Endothelial cell of umbilical vein (primary cell): ENCODE results near the gene NKD2. TPM values are rescaled to one million over a fixed set of nuclear protein-coding genes. Genes with fewer than 3 reads are reported as not detected.

Experiments used
- BruUV-seq: library from RNA; stranded (reverse); fragments of 400-500 nt; replicated peaks from 2 replicates; lab custom pipeline; 2021; lab: Mats Ljungman, UMichigan
- CTCF ChIA-PET: fragments of 300-600, 350-600 bp; sonication (Branson Sonifier 250); formaldehyde crosslinking; loops from one replicate; lab custom pipeline; 2021; ENCODE audit warnings: antibody characterized with exemption, inconsistent platforms; lab: Charles Lee
- POLR2A ChIA-PET: fragments of 300-600, 350-600 bp; sonication (Branson Sonifier 250); formaldehyde crosslinking; loops from one replicate; lab custom pipeline; 2021; ENCODE audit warnings: antibody characterized with exemption, inconsistent platforms; lab: Charles Lee
- DNase-seq: peaks from one replicate; pipeline ENCODE4 v3.0.0-alpha.2; 2011; ENCODE audit warnings: low read depth, low spot score
- FAIRE-seq: peaks from 2 replicates; lab custom pipeline; 2011; peaks lifted over from hg19 to GRCh38; lab: Jason Lieb, UNC
- H2AFZ ChIP-seq: 2 replicates; pipeline ENCODE4 v1.6.0; 2012; ENCODE audit warnings: low read depth, low read length, control low read depth, inconsistent platforms
- H3K27ac ChIP-seq: 2 replicates; pipeline ENCODE4 v1.5.1; 2011; ENCODE audit warnings: low read depth, mild to moderate bottlenecking, control low read depth, low read length, moderate library complexity; ENCODE audit not compliant: insufficient read depth
- H3K27me3 ChIP-seq, 2 experiments: 2 replicates each; pipeline versions ENCODE4 v1.6.0 to v1.6.1; 2011; ENCODE audit warnings: low read length in 2 of 2, mixed read lengths in 1 of 2; ENCODE audit not compliant: control insufficient read depth in 2 of 2, insufficient read depth in 2 of 2
- H3K36me3 ChIP-seq, 2 experiments: 2 replicates in 1 of 2; 3 replicates in 1 of 2; pipeline ENCODE4 v1.5.1; 2011; ENCODE audit warnings: low read length in 2 of 2, mild to moderate bottlenecking in 1 of 2, moderate library complexity in 1 of 2; ENCODE audit not compliant: control insufficient read depth in 2 of 2, insufficient read depth in 2 of 2; ENCODE audit errors: extremely low read depth in 1 of 2
- H3K4me1 ChIP-seq: 3 replicates; pipeline ENCODE4 v1.5.1; 2011; ENCODE audit warnings: mild to moderate bottlenecking, low read length; ENCODE audit not compliant: control insufficient read depth, insufficient read depth; ENCODE audit errors: extremely low read depth
- H3K4me2 ChIP-seq: 2 replicates; pipeline ENCODE4 v1.6.1; 2011; ENCODE audit warnings: low read length, control low read depth, mixed read lengths; ENCODE audit not compliant: insufficient read depth
- H3K4me3 ChIP-seq, 3 experiments: fragments of 200-600 bp in 1 of 3; sonication (generic), shearing (Covaris generic) in 1 of 3; replicated peaks in 1 of 3; 2 replicates each; pipeline ENCODE4 v1.5.1; 2011 to 2016; ENCODE audit warnings: control low read depth in 3 of 3, low read length in 3 of 3, mild to moderate bottlenecking in 2 of 3, inconsistent platforms in 1 of 3, low read depth in 1 of 3, moderate library complexity in 1 of 3; ENCODE audit not compliant: insufficient read depth in 1 of 3
- H3K79me2 ChIP-seq: 2 replicates; pipeline ENCODE4 v1.6.0; 2012; ENCODE audit warnings: low read length, inconsistent platforms; ENCODE audit not compliant: control insufficient read depth, insufficient read depth
- H3K9ac ChIP-seq: replicated peaks from 2 replicates; pipeline ENCODE3; 2011; ENCODE audit warnings: low read length, control low read depth; ENCODE audit not compliant: insufficient read depth; ENCODE audit errors: extremely low read depth
- H3K9me1 ChIP-seq: replicated peaks from 3 replicates; pipeline ENCODE4 v1.6.0; 2011; ENCODE audit warnings: mild to moderate bottlenecking, low read length; ENCODE audit not compliant: control insufficient read depth, insufficient read depth; ENCODE audit errors: extremely low read depth
- H3K9me3 ChIP-seq: replicated peaks from 2 replicates; pipeline ENCODE4 v1.5.1; 2012; ENCODE audit warnings: low read length, inconsistent platforms; ENCODE audit not compliant: control insufficient read depth, insufficient read depth
- H4K20me1 ChIP-seq: replicated peaks from 2 replicates; pipeline ENCODE3; 2011; ENCODE audit warnings: mild to moderate bottlenecking, low read length; ENCODE audit not compliant: control insufficient read depth, insufficient read depth; ENCODE audit errors: extremely low read depth
- EZH2 ChIP-seq: IDR thresholded peaks from 2 replicates; pipeline ENCODE4 v1.6.1; 2012; ENCODE audit warnings: borderline replicate concordance, low read depth, mild to moderate bottlenecking, moderate library complexity, low read length, inconsistent platforms; ENCODE audit not compliant: severe bottlenecking
- FOS ChIP-seq: IDR thresholded peaks from 2 replicates; pipeline ENCODE4 v1.6.1; 2011; ENCODE audit warnings: mild to moderate bottlenecking, low read length, moderate library complexity, borderline replicate concordance; ENCODE audit not compliant: insufficient read depth
- GATA2 ChIP-seq: IDR thresholded peaks from 2 replicates; pipeline ENCODE4 v1.7.0; 2011; ENCODE audit warnings: low read depth, mild to moderate bottlenecking, moderate library complexity, mixed read lengths, low read length; ENCODE audit not compliant: insufficient read length, insufficient read depth
- JUN ChIP-seq: IDR thresholded peaks from 2 replicates; pipeline ENCODE4 v1.6.1; 2011; ENCODE audit warnings: borderline replicate concordance, low read depth; ENCODE audit not compliant: insufficient read length, insufficient read depth
- MYC ChIP-seq: IDR thresholded peaks from one replicate; pipeline ENCODE4 v1.6.1; 2011; ENCODE audit warnings: mild to moderate bottlenecking, low read depth, low read length
- POLR2A ChIP-seq: IDR thresholded peaks from 2 replicates; pipeline ENCODE4 v1.6.1; 2012; ENCODE audit warnings: low read depth, mild to moderate bottlenecking, control low read depth, low read length
- POLR2AphosphoS5 ChIP-seq: IDR thresholded peaks from 2 replicates; pipeline ENCODE4 v1.6.1; 2012; ENCODE audit warnings: low read depth, mild to moderate bottlenecking, control low read depth, low read length, moderate library complexity; ENCODE audit not compliant: insufficient read depth
- dilution Hi-C: fragments of 300-500 bp; cut with MboI; formaldehyde crosslinking; loops from one replicate; pipeline ENCODE4 v1.15.0; 2019; ENCODE audit warnings: low sequenced_read_pairs; ENCODE audit not compliant: extremely low pct_ligation_motif_present
- intact Hi-C: fragments of 100-400 bp; cut with micrococcal nuclease; formaldehyde crosslinking; loops from one replicate; pipeline ENCODE4 v1.10.0; 2022
- polyA plus RNA-seq, 4 experiments: library from polyadenylated mRNA; depleted of rRNA in 3 of 4; stranded (reverse) in 3 of 4; unstranded in 1 of 4; fragments of >200 nt; gene quantifications; 2 replicates each; pipeline versions ENCODE4 v1.2.1 to v1.2.3, GENCODE V29; 2011 to 2012; ENCODE audit warnings: missing spikeins in 1 of 4
- total RNA-seq: library from RNA; stranded (reverse); gene quantifications from 2 replicates; pipeline ENCODE4 v1.2.3, GENCODE V29; 2021
- TF ChIP-seq, protein P1 (sequence below), 2 donors: IDR thresholded peaks; 1 replicate in 1 of 2; 2 replicates in 1 of 2; pipeline ENCODE4 v1.5.1; 2011; ENCODE audit warnings: low read length in 2 of 2, mild to moderate bottlenecking in 2 of 2, moderate library complexity in 2 of 2, control low read depth in 1 of 2, inconsistent platforms in 1 of 2, low read depth in 1 of 2; ENCODE audit not compliant: insufficient read depth in 1 of 2; ENCODE audit errors: extremely low read depth in 1 of 2
- TF ChIP-seq, protein P2 (sequence below): IDR thresholded peaks from 2 replicates; pipeline ENCODE4 v1.6.1; 2011; ENCODE audit not compliant: insufficient read depth, insufficient read length

Gene NKD2
- total and polyA plus RNA-seq, 2 donors (not counting 3 experiments of a cell fraction or from before 2014, with no cell fraction given) = 0.08 TPM; not detected in 1

DNA sequence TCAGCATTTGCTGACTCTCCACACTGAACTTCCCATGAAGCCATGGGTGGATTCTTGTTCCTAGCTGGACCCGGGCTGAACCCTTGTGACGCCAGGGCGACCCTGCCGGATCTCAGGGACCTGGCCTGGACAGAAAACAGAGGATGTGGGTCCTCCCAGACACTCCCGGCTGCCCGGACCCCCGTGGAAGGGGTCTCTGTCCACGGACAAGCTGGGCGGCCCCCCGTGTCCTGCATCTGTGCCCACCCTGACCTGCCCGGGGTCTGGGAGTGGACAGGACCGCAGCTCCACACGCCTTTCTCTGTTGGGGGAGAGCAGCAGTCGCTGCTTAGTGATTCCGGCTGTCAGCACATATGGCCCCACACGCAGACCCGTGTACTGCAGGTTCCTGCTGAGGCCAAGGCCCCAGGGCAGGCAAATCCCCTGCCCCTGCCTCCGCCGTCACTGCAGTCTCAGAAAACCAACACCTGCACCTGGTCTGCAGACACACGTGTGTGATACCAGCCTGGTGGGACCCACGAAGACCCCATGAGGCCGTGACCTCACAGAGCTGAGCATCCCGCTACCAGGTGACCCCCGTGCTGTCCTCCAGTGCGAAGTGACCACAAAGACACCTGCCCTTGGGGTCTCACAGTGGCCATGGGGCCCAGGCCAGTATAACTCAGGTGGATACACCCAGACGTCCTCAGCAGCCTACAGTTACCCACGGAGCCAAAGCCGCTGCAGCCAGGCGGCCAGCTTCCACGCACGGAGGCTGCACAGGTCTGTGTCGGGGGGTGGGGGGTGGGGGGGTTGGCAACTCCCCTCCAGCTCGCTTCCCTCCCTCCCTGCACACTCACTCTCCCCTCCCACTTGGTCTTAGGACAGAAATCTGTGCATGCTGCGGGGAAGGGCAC, 50.6 kb downstream of the NKD2 start:
- Histone ChIP-seq H3K4me2 (no peak overlapping the region), H3K9me3 (no peaks in the 10 kb centered on the region), H4K20me1 (no peaks in the 10 kb centered on the region), H3K27me3 (no peaks in the 10 kb centered on the region), H3K36me3 (peaks cover 0 to 18% of the 10 kb centered on the region in 2 experiments), H3K9ac (no peak overlapping the region), H2AFZ (no peak overlapping the region), H3K79me2 (no peaks in the 10 kb centered on the region), H3K9me1 (no peaks in the 10 kb centered on the region), H3K4me3 (no peak overlapping the region), H3K4me1 (no peaks in the 10 kb centered on the region), H3K27ac (no peak overlapping the region)
- dilution Hi-C loops (no loop called here), intact Hi-C loops (no loop called here)
- no peak for FAIRE-seq
- no peak for TF ChIP-seq EZH2
- no peak for TF ChIP-seq FOS
- TF ChIP-seq MYC = no peak
- no peak for TF ChIP-seq GATA2
- TF ChIP-seq POLR2AphosphoS5 = no peak
- TF ChIP-seq POLR2A = no peak
- TF ChIP-seq JUN = no peak
- ChIA-PET CTCF (no interaction called here), POLR2A (no interaction called here)
- no TSS peak for BruUV-seq
- no peak for DNase-seq

DNA sequence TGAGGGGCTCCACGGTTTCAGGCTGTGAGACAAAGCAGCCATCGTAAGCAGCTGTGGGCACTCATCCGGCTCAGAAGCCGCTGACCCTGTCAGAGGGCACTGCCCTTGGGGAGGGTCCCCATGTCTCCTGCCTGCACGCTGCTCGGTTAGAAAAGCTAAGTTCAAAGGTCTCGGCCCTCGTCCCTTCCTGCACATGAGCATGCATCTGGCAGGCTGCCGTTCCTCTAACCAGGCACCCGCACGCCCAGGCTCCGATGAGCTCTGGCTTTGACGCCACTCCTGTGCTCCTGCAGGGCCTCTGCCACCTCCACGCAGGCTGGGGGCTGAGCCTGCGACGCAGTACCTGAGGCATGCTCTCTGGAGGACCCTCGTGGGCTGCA, 51.3 kb downstream of the NKD2 start:
- H2AFZ ChIP-seq = no peak overlapping the region
- BruUV-seq = no TSS peak
- dilution Hi-C loops = no loop called here
- no peaks in the 10 kb centered on the region for H3K9me1 ChIP-seq
- H3K27me3 ChIP-seq = no peaks in the 10 kb centered on the region
- H4K20me1 ChIP-seq = no peaks in the 10 kb centered on the region
- TF ChIP-seq EZH2 = no peak
- TF ChIP-seq POLR2AphosphoS5 = no peak
- TF ChIP-seq, protein P1, sequence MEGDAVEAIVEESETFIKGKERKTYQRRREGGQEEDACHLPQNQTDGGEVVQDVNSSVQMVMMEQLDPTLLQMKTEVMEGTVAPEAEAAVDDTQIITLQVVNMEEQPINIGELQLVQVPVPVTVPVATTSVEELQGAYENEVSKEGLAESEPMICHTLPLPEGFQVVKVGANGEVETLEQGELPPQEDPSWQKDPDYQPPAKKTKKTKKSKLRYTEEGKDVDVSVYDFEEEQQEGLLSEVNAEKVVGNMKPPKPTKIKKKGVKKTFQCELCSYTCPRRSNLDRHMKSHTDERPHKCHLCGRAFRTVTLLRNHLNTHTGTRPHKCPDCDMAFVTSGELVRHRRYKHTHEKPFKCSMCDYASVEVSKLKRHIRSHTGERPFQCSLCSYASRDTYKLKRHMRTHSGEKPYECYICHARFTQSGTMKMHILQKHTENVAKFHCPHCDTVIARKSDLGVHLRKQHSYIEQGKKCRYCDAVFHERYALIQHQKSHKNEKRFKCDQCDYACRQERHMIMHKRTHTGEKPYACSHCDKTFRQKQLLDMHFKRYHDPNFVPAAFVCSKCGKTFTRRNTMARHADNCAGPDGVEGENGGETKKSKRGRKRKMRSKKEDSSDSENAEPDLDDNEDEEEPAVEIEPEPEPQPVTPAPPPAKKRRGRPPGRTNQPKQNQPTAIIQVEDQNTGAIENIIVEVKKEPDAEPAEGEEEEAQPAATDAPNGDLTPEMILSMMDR (IDR thresholded peaks at IDR 0.05; ENCODE audit: extremely low read depth in 1 of 2, insufficient read depth in 1 of 2, low read depth in 1 of 2, low read length in 2 of 2) = no peak
- TF ChIP-seq, protein P2, sequence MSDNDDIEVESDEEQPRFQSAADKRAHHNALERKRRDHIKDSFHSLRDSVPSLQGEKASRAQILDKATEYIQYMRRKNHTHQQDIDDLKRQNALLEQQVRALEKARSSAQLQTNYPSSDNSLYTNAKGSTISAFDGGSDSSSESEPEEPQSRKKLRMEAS = no peak
- no peak for TF ChIP-seq GATA2
- TF ChIP-seq FOS = no peak
- TF ChIP-seq POLR2A = no peak
- no peak for TF ChIP-seq MYC
- no peak for TF ChIP-seq JUN
- H3K9me3 ChIP-seq = no peaks in the 10 kb centered on the region
- peaks cover 0 to 21% of the 10 kb centered on the region in 2 experiments for H3K36me3 ChIP-seq
- DNase-seq = no peak
- ChIA-PET CTCF (no interaction called here), POLR2A (no interaction called here)
- no peak overlapping the region for H3K27ac ChIP-seq
- H3K4me2 ChIP-seq = no peak overlapping the region
- intact Hi-C loops = no loop called here
- no peak overlapping the region for H3K4me3 ChIP-seq
- FAIRE-seq = no peak
- no peak overlapping the region for H3K9ac ChIP-seq
- no peaks in the 10 kb centered on the region for H3K4me1 ChIP-seq
- H3K79me2 ChIP-seq = no peaks in the 10 kb centered on the region
